Vagina (tissue), 2 donors: ENCODE data around the gene MATCAP1.

ENCODE experiments used
- POLR2AphosphoS5 ChIP-seq, 2 donors: sonication (generic); formaldehyde crosslinking; IDR thresholded peaks; one replicate each; pipeline ENCODE4 v1.9.0; 2017; ENCODE audit warnings: antibody characterized with exemption in 2 of 2, mild to moderate bottlenecking in 2 of 2, low read depth in 1 of 2; ENCODE audit not compliant: insufficient read depth in 1 of 2
- TF ChIP-seq, protein P1 (sequence below), 3 experiments: fragments of 450-650 bp in 2 of 3; fragments of 200-600 bp in 1 of 3; sonication (generic) in 1 of 3; IDR thresholded peaks; one replicate each; pipeline ENCODE4 v1.5.1; 2017 to 2019; ENCODE audit warnings: antibody characterized with exemption in 3 of 3, mild to moderate bottlenecking in 2 of 3, moderate library complexity in 2 of 3

DNA sequence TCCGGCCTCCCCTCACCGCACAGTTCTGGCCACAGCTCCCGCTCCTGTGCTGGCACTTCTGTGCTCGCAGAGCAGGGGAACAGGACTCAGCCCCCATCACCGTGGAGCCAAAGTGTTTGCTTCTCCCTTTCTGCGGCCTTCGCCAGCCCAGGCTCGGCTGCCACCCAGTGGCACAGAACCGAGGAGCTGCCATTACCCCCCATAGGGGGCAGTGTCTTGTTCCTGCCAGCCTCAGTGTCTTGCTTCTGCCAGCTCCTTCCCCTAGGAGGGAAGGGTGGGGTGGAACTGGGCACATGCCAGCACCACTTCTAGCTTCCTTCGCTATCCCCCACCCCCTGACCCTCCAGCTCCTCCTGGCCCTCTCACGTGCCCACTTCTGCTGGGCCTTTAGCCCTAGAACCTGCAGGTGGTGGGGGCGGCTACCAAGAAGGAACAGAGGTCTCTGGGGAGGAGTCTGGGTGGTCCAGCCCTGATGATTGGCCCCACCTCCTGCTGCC, 14.5 kb upstream of the MATCAP1 start:
- TF ChIP-seq, protein P1, sequence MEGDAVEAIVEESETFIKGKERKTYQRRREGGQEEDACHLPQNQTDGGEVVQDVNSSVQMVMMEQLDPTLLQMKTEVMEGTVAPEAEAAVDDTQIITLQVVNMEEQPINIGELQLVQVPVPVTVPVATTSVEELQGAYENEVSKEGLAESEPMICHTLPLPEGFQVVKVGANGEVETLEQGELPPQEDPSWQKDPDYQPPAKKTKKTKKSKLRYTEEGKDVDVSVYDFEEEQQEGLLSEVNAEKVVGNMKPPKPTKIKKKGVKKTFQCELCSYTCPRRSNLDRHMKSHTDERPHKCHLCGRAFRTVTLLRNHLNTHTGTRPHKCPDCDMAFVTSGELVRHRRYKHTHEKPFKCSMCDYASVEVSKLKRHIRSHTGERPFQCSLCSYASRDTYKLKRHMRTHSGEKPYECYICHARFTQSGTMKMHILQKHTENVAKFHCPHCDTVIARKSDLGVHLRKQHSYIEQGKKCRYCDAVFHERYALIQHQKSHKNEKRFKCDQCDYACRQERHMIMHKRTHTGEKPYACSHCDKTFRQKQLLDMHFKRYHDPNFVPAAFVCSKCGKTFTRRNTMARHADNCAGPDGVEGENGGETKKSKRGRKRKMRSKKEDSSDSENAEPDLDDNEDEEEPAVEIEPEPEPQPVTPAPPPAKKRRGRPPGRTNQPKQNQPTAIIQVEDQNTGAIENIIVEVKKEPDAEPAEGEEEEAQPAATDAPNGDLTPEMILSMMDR (IDR thresholded peaks at IDR 0.05): peak in 2 of 3 experiments; percentile 22 to 30
- no peak for TF ChIP-seq POLR2AphosphoS5 (IDR thresholded peaks at IDR 0.05; ENCODE audit: insufficient read depth in 1 of 2, low read depth in 1 of 2)
